GM12892 (cell line): Measurements from ENCODE around the gene NPAS3.

Experiments used
- POLR2A ChIP-seq: IDR thresholded peaks from 2 replicates; pipeline ENCODE4 v1.6.1; 2011; ENCODE audit warnings: low read depth, low read length, control low read depth
- TAF1 ChIP-seq: IDR thresholded peaks from 2 replicates; pipeline ENCODE4 v1.6.1; 2011; ENCODE audit warnings: low read depth, mild to moderate bottlenecking, control low read depth, low read length, borderline replicate concordance

DNA sequence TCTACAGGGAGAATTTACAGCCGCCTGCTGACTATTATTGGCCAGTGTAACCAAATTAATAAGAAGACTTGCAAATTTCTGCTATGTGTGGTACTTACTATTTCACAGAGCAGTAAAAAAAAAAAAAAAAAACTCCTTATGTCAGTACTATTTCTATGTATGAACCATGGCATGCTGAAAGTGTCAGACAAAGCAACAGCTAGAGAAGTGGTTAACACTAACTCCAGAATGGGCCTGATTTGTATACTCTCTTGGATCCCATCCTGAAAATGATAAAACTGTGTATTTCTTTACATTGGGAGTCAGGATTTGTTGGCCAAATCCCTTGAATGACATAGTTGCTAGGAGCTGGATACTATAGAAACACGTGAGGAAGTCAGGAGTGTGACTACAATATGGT, 595.4 kb downstream of the NPAS3 start:
- TF ChIP-seq POLR2A (no peak), TAF1 (no peak)
